Right hindlimb (tissue), 1 donor: ENCODE measurements around the gene VWCE.

Experiments used
- DNase-seq: peaks from one replicate; pipeline ENCODE4 v3.0.0-alpha.2; 2018

The VWCE gene

GRCh38 chr11:61294717-61295595 lies at the start of gene VWCE:
Gene VWCE, minus strand, starts transcription at chr11:61295316. Its CDS starts 279 bp downstream, at chr11:61295037.
- DNase-seq, result peak; percentile 79

GRCh38 chr11:61343792-61344745 lies 49.0 kb upstream of the VWCE start:
- no peak for DNase-seq

GRCh38 chr11:61342207-61342803 lies 47.2 kb upstream of the VWCE start:
- no peak for DNase-seq

GRCh38 chr11:61341706-61342105 lies 46.6 kb upstream of the VWCE start:
- DNase-seq, result no peak

GRCh38 chr11:61340979-61341378 lies 45.9 kb upstream of the VWCE start:
- DNase-seq, result no peak

- no peak for DNase-seq
These were observed 44.4 kb upstream of the VWCE start for GRCh38 chr11:61339490-61339878.

GRCh38 chr11:61338783-61339489 lies 43.8 kb upstream of the VWCE start:
- no peak for DNase-seq

GRCh38 chr11:61337706-61338470 lies 42.8 kb upstream of the VWCE start:
- no peak for DNase-seq

GRCh38 chr11:61336171-61336935 lies 41.2 kb upstream of the VWCE start:
- peak; percentile 84 for DNase-seq

- DNase-seq, result no peak
These were observed 40.2 kb upstream of the VWCE start for GRCh38 chr11:61335355-61335710.

GRCh38 chr11:61334434-61335354 lies 39.6 kb upstream of the VWCE start:
- no peak for DNase-seq

- DNase-seq, result no peak
These were observed 38.7 kb upstream of the VWCE start for GRCh38 chr11:61333550-61334433.

GRCh38 chr11:61332797-61333549 lies 37.9 kb upstream of the VWCE start, which contains the start of the genes DDB1 and TKFC:
Gene DDB1, minus strand, starts transcription at chr11:61333105. Its CDS starts 137 bp downstream, at chr11:61332968.
Gene TKFC, plus strand, starts transcription at chr11:61333228. Its CDS starts 1,501 bp downstream, at chr11:61334729.
- peak; percentile 97 for DNase-seq

GRCh38 chr11:61332281-61332796 lies 37.2 kb upstream of the VWCE start:
- DNase-seq, result no peak

- DNase-seq, result no peak
These were observed 36.5 kb upstream of the VWCE start for GRCh38 chr11:61331651-61332050.

- DNase-seq, result no peak
These were observed 34.8 kb upstream of the VWCE start for GRCh38 chr11:61329871-61330270.

- no peak for DNase-seq
These were observed 33.2 kb upstream of the VWCE start for GRCh38 chr11:61328351-61328750.

GRCh38 chr11:61327669-61328071 lies 32.6 kb upstream of the VWCE start:
- DNase-seq, result no peak
